ENCODE data around the gene URGCP. TPM values are rescaled to one million over a fixed set of nuclear protein-coding genes. Genes with fewer than 3 reads are reported as not detected.
"Not testable (repeated sequence)": the region's sequence is repeated elsewhere in the genome, so short reads cannot be mapped to it uniquely, and the experiment has no call there.

URGCP gene
- total RNA-seq, 4 donors from 2014 or later: 29.0 to 47.7 (median 38.3) TPM

- intact Hi-C loops (cut with DNase I; ENCODE audit: low total_unique reads) (loop anchor here (5.0 kb wide), 1 partner anchor 116 kb away; no protein-coding TSS in a partner anchor), in situ Hi-C loops (cut with MboI; ENCODE audit: low sequenced_read_pairs in 4 of 4) (loop anchor here (10.0 to 25.0 kb wide), 4 partner anchors 126 to 901 kb away; partner anchors contain the start of genes STK17A (in 4 of the 4), MRPL32 (in 1 of the 4) and PSMA2 (in 1 of the 4))
- DNase-seq: no peak
- no peaks in the 10 kb centered on the region for H3K36me3 ChIP-seq
- no peak overlapping the region for H3K27ac ChIP-seq
- no peaks in the 10 kb centered on the region for H3K9me3 ChIP-seq
- no peak overlapping the region for H3K4me3 ChIP-seq
- no peak for TF ChIP-seq POLR2A (IDR thresholded peaks at IDR 0.05)
- no peak for TF ChIP-seq CTCF (IDR thresholded peaks at IDR 0.05 in 4 of 5, conservative IDR thresholded peaks at IDR 0.05 in 1 of 5)
- peak in 1 of 2 donors; percentile 15 for ATAC-seq
- H3K4me1 ChIP-seq: no peaks in the 10 kb centered on the region
- H3K27me3 ChIP-seq: no peaks in the 10 kb centered on the region
Observed at GRCh38 chr7:43838201-43838658, 68.2 kb downstream of the URGCP start.

GRCh38 chr7:43834463-43835251, 71.7 kb downstream of the URGCP start:
- no peaks in the 10 kb centered on the region for H3K4me1 ChIP-seq
- intact Hi-C loops (cut with DNase I; ENCODE audit: low total_unique reads): loop anchor here (5.0 kb wide), 1 partner anchor 112 kb away; no protein-coding TSS in a partner anchor
- DNase-seq: no peak
- no peak for ATAC-seq
- peak overlapping the region; percentile 11 to 26 (median 20) for H3K4me3 ChIP-seq
- no peaks in the 10 kb centered on the region for H3K9me3 ChIP-seq
- H3K36me3 ChIP-seq: no peaks in the 10 kb centered on the region
- TF ChIP-seq POLR2A (IDR thresholded peaks at IDR 0.05): no peak
- no peak overlapping the region for H3K27ac ChIP-seq
- H3K27me3 ChIP-seq: peaks cover 0 to 9% (median 0%) of the 10 kb centered on the region in 3 donors
- in situ Hi-C loops (cut with MboI; ENCODE audit: low sequenced_read_pairs in 4 of 4): loop anchor here (10.0 to 25.0 kb wide), 4 partner anchors 122 to 897 kb away; partner anchors contain the start of genes STK17A (in 4 of the 4), MRPL32 (in 1 of the 4) and PSMA2 (in 1 of the 4)

GRCh38 chr7:43830917-43831316, 75.5 kb downstream of the URGCP start:
- intact Hi-C loops (cut with DNase I; ENCODE audit: low total_unique reads); H3K27ac ChIP-seq; H3K36me3 ChIP-seq; H3K4me3 ChIP-seq; H3K27me3 ChIP-seq; H3K4me1 ChIP-seq; DNase-seq; ATAC-seq; H3K9me3 ChIP-seq: not testable (repeated sequence)
- in situ Hi-C loops (cut with MboI; ENCODE audit: low sequenced_read_pairs in 4 of 4): loop anchor here (10.0 to 25.0 kb wide), 4 partner anchors 119 to 894 kb away; partner anchors contain the start of genes STK17A (in 4 of the 4), MRPL32 (in 1 of the 4) and PSMA2 (in 1 of the 4)

Other genes starting within 250 kb of the URGCP start
- gene COA1, start 177.1 kb downstream of the URGCP start, total RNA-seq: 10 to 100 TPM; 34.9 to 55.2 (median 49.3) TPM
- 10 to 100 TPM; 26.7 to 45.9 (median 29.3) TPM for gene BLVRA, start 147.9 kb downstream of the URGCP start, total RNA-seq
- 100 to 1,000 TPM; 173 to 294 (median 255) TPM for gene MRPS24, start 37.1 kb downstream of the URGCP start, total RNA-seq
- gene UBE2D4, start 19.8 kb upstream of the URGCP start, total RNA-seq: 100 to 1,000 TPM in 2 of 4 donors, 10 to 100 TPM in 2; 71.0 to 116 (median 105) TPM
- not detected for gene SPDYE1, start 91.3 kb upstream of the URGCP start, total RNA-seq
- 10 to 100 TPM; 48.0 to 77.2 (median 56.0) TPM for gene DBNL, start 138.1 kb upstream of the URGCP start, total RNA-seq
- gene PGAM2, start 159.0 kb upstream of the URGCP start, total RNA-seq: 100 to 1,000 TPM; 129 to 355 (median 306) TPM
- 10 to 100 TPM; 11.1 to 34.6 (median 17.3) TPM for gene POLM, start 175.9 kb upstream of the URGCP start, total RNA-seq
- 10 to 100 TPM in 2 of 4 donors, 1 to 10 TPM in 2; 5.8 to 23.6 (median 15.9) TPM for gene AEBP1, start 197.7 kb upstream of the URGCP start, total RNA-seq
- gene POLD2, start 217.0 kb upstream of the URGCP start, total RNA-seq: 10 to 100 TPM; 69.4 to 93.0 (median 77.7) TPM
- 1 to 10 TPM in 1 of 4 donors, not detected in 3; 2.6 TPM for gene MYL7, start 234.7 kb upstream of the URGCP start, total RNA-seq

Data from gastrocnemius medialis (tissue), 4 donors.